H9 (cell line): ENCODE measurements around the gene WDR64. TPM values are rescaled to one million over a fixed set of nuclear protein-coding genes. Genes with fewer than 3 reads are reported as not detected.

Experiments
- DNase-seq: peaks from one replicate; pipeline ENCODE4 v3.0.0-alpha.2; 2017
- H2AFZ ChIP-seq: one replicate; pipeline ENCODE4 v1.6.1; 2013; ENCODE audit warnings: mild to moderate bottlenecking, low read length, control low read depth, moderate library complexity
- H2AK5ac ChIP-seq: 2 replicates; pipeline ENCODE4 v1.6.1; 2013; ENCODE audit warnings: low read length, control low read depth, mixed read lengths; ENCODE audit not compliant: insufficient read length
- H2BK120ac ChIP-seq: one replicate; pipeline ENCODE4 v1.6.1; 2013; ENCODE audit warnings: low read depth, mild to moderate bottlenecking, low read length, control low read depth, inconsistent platforms; ENCODE audit not compliant: poor library complexity, severe bottlenecking
- H2BK12ac ChIP-seq: 2 replicates; pipeline ENCODE4 v1.6.1; 2013; ENCODE audit warnings: low read length, control low read depth, mixed read lengths, low read depth; ENCODE audit not compliant: insufficient read length
- H2BK15ac ChIP-seq: 2 replicates; pipeline ENCODE4 v1.6.1; 2013; ENCODE audit warnings: low read depth, low read length, control low read depth
- H2BK20ac ChIP-seq: one replicate; pipeline ENCODE4 v1.6.1; 2013; ENCODE audit warnings: low read depth, mild to moderate bottlenecking, low read length, control low read depth, inconsistent platforms; ENCODE audit not compliant: poor library complexity, severe bottlenecking
- H2BK5ac ChIP-seq: 2 replicates; pipeline ENCODE4 v1.6.1; 2013; ENCODE audit warnings: low read length, control low read depth, mixed read lengths; ENCODE audit not compliant: insufficient read length
- H3K14ac ChIP-seq: 2 replicates; pipeline ENCODE4 v1.6.1; 2013; ENCODE audit warnings: low read length, control low read depth; ENCODE audit not compliant: insufficient read depth
- H3K18ac ChIP-seq: 2 replicates; pipeline ENCODE4 v1.6.1; 2013; ENCODE audit warnings: low read depth, mild to moderate bottlenecking, mixed read lengths, low read length, control low read depth; ENCODE audit not compliant: insufficient read length
- H3K23ac ChIP-seq: 2 replicates; pipeline ENCODE4 v1.6.1; 2013; ENCODE audit warnings: low read length, control low read depth, mixed read lengths, low read depth; ENCODE audit not compliant: insufficient read length
- H3K23me2 ChIP-seq: 2 replicates; pipeline ENCODE4 v1.6.1; 2013; ENCODE audit warnings: low read depth, mild to moderate bottlenecking, mixed read lengths, low read length, control low read depth; ENCODE audit not compliant: insufficient read length, poor library complexity, severe bottlenecking
- H3K27ac ChIP-seq: 2 replicates; pipeline ENCODE4 v1.5.1; 2013; ENCODE audit warnings: low read length, control low read depth, mixed read lengths, low read depth; ENCODE audit not compliant: insufficient read length
- H3K27me3 ChIP-seq: 2 replicates; pipeline ENCODE4 v1.6.1; 2013; ENCODE audit warnings: low read length, control low read depth, inconsistent platforms; ENCODE audit not compliant: insufficient read depth
- H3K4ac ChIP-seq: 2 replicates; pipeline ENCODE4 v1.6.1; 2013; ENCODE audit warnings: low read depth, mild to moderate bottlenecking, control low read depth, inconsistent platforms, low read length, moderate library complexity
- H3K4me1 ChIP-seq: 2 replicates; pipeline ENCODE4 v1.6.1; 2013; ENCODE audit warnings: low read length, control low read depth, inconsistent platforms; ENCODE audit not compliant: insufficient read depth
- H3K4me2 ChIP-seq: 2 replicates; pipeline ENCODE4 v1.6.1; 2013; ENCODE audit warnings: low read length, control low read depth, mixed read lengths; ENCODE audit not compliant: insufficient read length, insufficient read depth
- H3K56ac ChIP-seq: 2 replicates; pipeline ENCODE4 v1.6.1; 2013; ENCODE audit warnings: low read depth, mild to moderate bottlenecking, mixed read lengths, low read length, control low read depth; ENCODE audit not compliant: insufficient read length
- H3K79me1 ChIP-seq: 2 replicates; pipeline ENCODE4 v1.6.1; 2013; ENCODE audit warnings: low read depth, mild to moderate bottlenecking, moderate library complexity, low read length, control low read depth, inconsistent platforms; ENCODE audit not compliant: insufficient read depth, poor library complexity, severe bottlenecking
- H3K79me2 ChIP-seq: 2 replicates; pipeline ENCODE4 v1.6.1; 2013; ENCODE audit warnings: low read length, control low read depth, inconsistent platforms; ENCODE audit not compliant: insufficient read depth
- H3K9ac ChIP-seq: 2 replicates; pipeline ENCODE4 v1.6.1; 2013; ENCODE audit warnings: low read length, control low read depth, mixed read lengths; ENCODE audit not compliant: insufficient read length; ENCODE audit errors: extremely low read depth
- H3K9me3 ChIP-seq: one replicate; pipeline ENCODE4 v1.6.1; 2013; ENCODE audit warnings: low read depth, low read length, inconsistent platforms; ENCODE audit not compliant: control insufficient read depth
- H3T11ph ChIP-seq: one replicate; pipeline ENCODE4 v1.6.1; 2013; ENCODE audit warnings: mild to moderate bottlenecking, low read length, control low read depth, inconsistent platforms
- H4K20me1 ChIP-seq: one replicate; pipeline ENCODE4 v1.6.1; 2013; ENCODE audit not compliant: control insufficient read depth, insufficient read length, insufficient read depth
- H4K5ac ChIP-seq: 2 replicates; pipeline ENCODE4 v1.6.1; 2013; ENCODE audit warnings: low read depth, mild to moderate bottlenecking, mixed read lengths, low read length, control low read depth; ENCODE audit not compliant: insufficient read length
- H4K8ac ChIP-seq: replicated peaks from 2 replicates; pipeline ENCODE4 v1.6.1; 2013; ENCODE audit warnings: low read length, control low read depth, mixed read lengths, low read depth; ENCODE audit not compliant: insufficient read length
- H4K91ac ChIP-seq: 2 replicates; pipeline ENCODE4 v1.6.1; 2013; ENCODE audit warnings: low read depth, mild to moderate bottlenecking, moderate library complexity, mixed read lengths, low read length, control low read depth; ENCODE audit not compliant: insufficient read length
- H3K27ac Mint-ChIP-seq, 3 experiments: 2 replicates in 2 of 3; 3 replicates in 1 of 3; pipeline ENCODE4 v1.8.0; 2020 to 2021; ENCODE audit warnings: mixed read lengths in 3 of 3, mild to moderate bottlenecking in 1 of 3, moderate library complexity in 1 of 3
- H3K27me3 Mint-ChIP-seq: 2 replicates; pipeline ENCODE4 v1.8.0; 2021; ENCODE audit warnings: low read depth, mild to moderate bottlenecking, moderate library complexity, mixed read lengths
- H3K36me3 Mint-ChIP-seq, 3 experiments: 2 replicates in 2 of 3; 3 replicates in 1 of 3; pipeline ENCODE4 v1.8.0; 2020 to 2021; ENCODE audit warnings: low read depth in 3 of 3, mixed read lengths in 3 of 3; ENCODE audit not compliant: insufficient read depth in 1 of 3
- H3K4me1 Mint-ChIP-seq, 2 experiments: 2 replicates each; pipeline ENCODE4 v1.8.0; 2020; ENCODE audit warnings: mixed read lengths in 2 of 2
- H3K4me3 Mint-ChIP-seq, 2 experiments: 2 replicates in 1 of 2; 3 replicates in 1 of 2; pipeline ENCODE4 v1.8.0; 2020 to 2021; ENCODE audit warnings: mild to moderate bottlenecking in 2 of 2, mixed read lengths in 2 of 2, moderate library complexity in 1 of 2
- H3K9me3 Mint-ChIP-seq, 2 experiments: 2 replicates in 1 of 2; 3 replicates in 1 of 2; pipeline ENCODE4 v1.8.0; 2020; ENCODE audit warnings: mild to moderate bottlenecking in 2 of 2, mixed read lengths in 2 of 2, moderate library complexity in 1 of 2
- WGBS: extraction: QIAGEN DNeasy Blood & Tissue Kit; methylation state at CpG from one replicate; pipeline ENCODE4 v1.1.7; 2013; ENCODE audit warnings: missing lambda C conversion rate, low lambda C conversion rate, mixed read lengths; ENCODE audit not compliant: insufficient read length; ENCODE audit errors: extremely low coverage; 5-methylcytosine and 5-hydroxymethylcytosine counted together
- total RNA-seq: library from RNA; stranded (reverse); gene quantifications from 2 replicates; pipeline ENCODE4 v1.2.1, GENCODE V29; 2021
- TF ChIP-seq, protein P1 (sequence below): fragments of 200-600 bp; sonication (generic); conservative IDR thresholded peaks from 3 replicates; pipeline ENCODE4 v1.8.0; 2021; ENCODE audit warnings: antibody characterized with exemption, mild to moderate bottlenecking

The WDR64 gene
- total RNA-seq, 1 experiment from 2014 or later, result not detected

- H3T11ph ChIP-seq, result no peak overlapping the region
- no peaks in the 10 kb centered on the region for H3K4me1 Mint-ChIP-seq
- H2AK5ac ChIP-seq, result no peak overlapping the region
- no peaks in the 10 kb centered on the region for H3K9me3 Mint-ChIP-seq
- no peak overlapping the region for H3K56ac ChIP-seq
- no peaks in the 10 kb centered on the region for H3K36me3 Mint-ChIP-seq
- no peak overlapping the region for H2BK20ac ChIP-seq
- no CpG with 5 or more reads among the region's 9 CpGs for WGBS
- no peak overlapping the region for H3K18ac ChIP-seq
- no peaks in the 10 kb centered on the region for H3K79me1 ChIP-seq
- no peak overlapping the region for H3K27ac Mint-ChIP-seq
- H2AFZ ChIP-seq, result no peak overlapping the region
- no peaks in the 10 kb centered on the region for H3K4me1 ChIP-seq
- H4K91ac ChIP-seq, result no peak overlapping the region
- no peaks in the 10 kb centered on the region for H3K23me2 ChIP-seq
- no peaks in the 10 kb centered on the region for H3K27me3 ChIP-seq
- H3K79me2 ChIP-seq, result no peaks in the 10 kb centered on the region
- no peak for DNase-seq
- H3K9me3 ChIP-seq, result no peaks in the 10 kb centered on the region
- TF ChIP-seq, protein P1, sequence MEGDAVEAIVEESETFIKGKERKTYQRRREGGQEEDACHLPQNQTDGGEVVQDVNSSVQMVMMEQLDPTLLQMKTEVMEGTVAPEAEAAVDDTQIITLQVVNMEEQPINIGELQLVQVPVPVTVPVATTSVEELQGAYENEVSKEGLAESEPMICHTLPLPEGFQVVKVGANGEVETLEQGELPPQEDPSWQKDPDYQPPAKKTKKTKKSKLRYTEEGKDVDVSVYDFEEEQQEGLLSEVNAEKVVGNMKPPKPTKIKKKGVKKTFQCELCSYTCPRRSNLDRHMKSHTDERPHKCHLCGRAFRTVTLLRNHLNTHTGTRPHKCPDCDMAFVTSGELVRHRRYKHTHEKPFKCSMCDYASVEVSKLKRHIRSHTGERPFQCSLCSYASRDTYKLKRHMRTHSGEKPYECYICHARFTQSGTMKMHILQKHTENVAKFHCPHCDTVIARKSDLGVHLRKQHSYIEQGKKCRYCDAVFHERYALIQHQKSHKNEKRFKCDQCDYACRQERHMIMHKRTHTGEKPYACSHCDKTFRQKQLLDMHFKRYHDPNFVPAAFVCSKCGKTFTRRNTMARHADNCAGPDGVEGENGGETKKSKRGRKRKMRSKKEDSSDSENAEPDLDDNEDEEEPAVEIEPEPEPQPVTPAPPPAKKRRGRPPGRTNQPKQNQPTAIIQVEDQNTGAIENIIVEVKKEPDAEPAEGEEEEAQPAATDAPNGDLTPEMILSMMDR, result no peak
- no peak overlapping the region for H2BK12ac ChIP-seq
- no peak overlapping the region for H4K8ac ChIP-seq
- no peak overlapping the region for H3K4ac ChIP-seq
- H3K27ac ChIP-seq, result no peak overlapping the region
- no peaks in the 10 kb centered on the region for H3K27me3 Mint-ChIP-seq
- H3K4me3 Mint-ChIP-seq, result no peak overlapping the region
- no peak overlapping the region for H3K23ac ChIP-seq
- no peak overlapping the region for H2BK15ac ChIP-seq
- H4K5ac ChIP-seq, result no peak overlapping the region
- no peak overlapping the region for H2BK120ac ChIP-seq
- H2BK5ac ChIP-seq, result no peak overlapping the region
- H3K14ac ChIP-seq, result no peak overlapping the region
- no peaks in the 10 kb centered on the region for H4K20me1 ChIP-seq
- no peak overlapping the region for H3K4me2 ChIP-seq
- no peak overlapping the region for H3K9ac ChIP-seq
Measured at GRCh38 chr1:241695246-241696171, 43.4 kb downstream of the WDR64 start.
